ENCODE data around the gene MAN2B2.
A peak's percentile ranks its signal among the peaks of the same experiment; 100 is the strongest.
"Not testable (repeated sequence)": the region's sequence is repeated elsewhere in the genome, so short reads cannot be mapped to it uniquely, and the experiment has no call there.

The MAN2B2 gene

DNA sequence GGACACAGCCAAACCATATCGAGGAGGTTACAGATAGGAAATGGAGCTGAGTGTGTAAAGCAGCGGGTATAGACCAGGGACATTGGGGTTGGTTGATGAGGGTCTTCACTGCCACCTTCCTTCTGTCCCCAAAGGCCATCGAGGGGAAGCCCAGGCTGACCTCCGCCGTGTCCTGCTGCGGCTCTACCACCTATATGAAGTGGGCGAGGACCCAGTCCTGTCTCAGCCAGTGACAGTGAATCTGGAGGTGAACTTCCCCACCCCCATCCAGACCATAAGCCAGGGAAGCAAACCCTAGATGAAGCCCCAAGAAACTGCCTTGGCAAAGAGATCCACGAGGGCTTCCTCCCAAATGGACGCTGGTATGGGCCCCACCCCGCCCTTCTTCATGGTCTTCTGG, 42.3 kb downstream of the MAN2B2 start:
- DNase-seq (ENCODE audit: low spot score): no peak

DNA sequence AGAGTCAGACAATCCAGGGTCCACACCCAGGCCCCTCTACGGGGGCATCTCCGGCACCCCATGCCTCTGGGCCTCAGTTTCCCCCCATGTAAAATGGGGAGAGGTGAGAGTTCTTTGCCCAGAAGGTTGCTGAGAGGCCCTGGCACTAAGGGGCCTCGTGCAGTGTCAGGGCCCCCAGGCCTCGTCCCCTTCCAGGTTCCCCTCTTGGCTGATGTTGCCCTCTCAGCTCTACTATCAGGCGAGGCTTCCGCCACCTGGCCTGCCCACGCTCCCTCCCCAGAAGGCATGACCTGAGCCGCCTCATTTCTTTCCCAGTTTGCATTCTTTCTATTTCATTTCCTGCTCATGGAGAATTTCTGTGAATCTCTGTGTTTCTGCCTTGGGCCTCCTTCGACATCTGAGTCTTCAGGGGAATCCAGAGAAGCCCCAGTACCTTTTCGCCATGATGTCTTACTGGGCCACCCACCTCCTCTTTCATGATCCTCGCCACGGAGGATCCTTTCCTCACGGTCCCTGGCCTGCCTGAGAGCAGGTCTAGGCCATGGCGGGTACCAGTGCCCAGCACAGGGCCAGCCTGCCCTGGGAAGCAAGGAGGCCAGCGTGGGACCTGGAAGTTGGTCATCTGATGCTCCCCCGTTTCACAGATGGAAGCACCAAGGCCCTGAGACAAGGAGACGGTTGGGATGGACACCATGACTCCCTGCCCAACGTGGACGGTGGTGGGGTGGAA, 43.6 kb downstream of the MAN2B2 start:
- no peak for DNase-seq (ENCODE audit: low spot score)

DNA sequence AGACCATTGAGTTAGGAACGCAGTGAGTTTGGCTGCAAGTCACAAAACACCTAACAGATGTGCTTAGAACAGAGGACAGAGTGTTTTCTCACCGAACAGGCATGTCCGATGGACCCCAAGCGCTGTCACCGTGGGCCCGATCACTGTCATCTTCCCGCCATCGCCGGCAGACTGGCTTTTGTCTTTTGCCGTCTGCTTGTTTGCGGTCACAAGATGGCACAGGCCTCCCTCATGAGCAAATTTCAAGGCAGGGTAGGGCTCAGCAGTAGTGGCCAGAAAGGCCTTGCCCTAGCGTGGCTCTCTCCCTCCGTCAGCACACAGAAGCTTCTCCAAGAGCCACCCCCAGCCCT, 44.1 kb downstream of the MAN2B2 start:
- DNase-seq (ENCODE audit: low spot score): no peak

DNA sequence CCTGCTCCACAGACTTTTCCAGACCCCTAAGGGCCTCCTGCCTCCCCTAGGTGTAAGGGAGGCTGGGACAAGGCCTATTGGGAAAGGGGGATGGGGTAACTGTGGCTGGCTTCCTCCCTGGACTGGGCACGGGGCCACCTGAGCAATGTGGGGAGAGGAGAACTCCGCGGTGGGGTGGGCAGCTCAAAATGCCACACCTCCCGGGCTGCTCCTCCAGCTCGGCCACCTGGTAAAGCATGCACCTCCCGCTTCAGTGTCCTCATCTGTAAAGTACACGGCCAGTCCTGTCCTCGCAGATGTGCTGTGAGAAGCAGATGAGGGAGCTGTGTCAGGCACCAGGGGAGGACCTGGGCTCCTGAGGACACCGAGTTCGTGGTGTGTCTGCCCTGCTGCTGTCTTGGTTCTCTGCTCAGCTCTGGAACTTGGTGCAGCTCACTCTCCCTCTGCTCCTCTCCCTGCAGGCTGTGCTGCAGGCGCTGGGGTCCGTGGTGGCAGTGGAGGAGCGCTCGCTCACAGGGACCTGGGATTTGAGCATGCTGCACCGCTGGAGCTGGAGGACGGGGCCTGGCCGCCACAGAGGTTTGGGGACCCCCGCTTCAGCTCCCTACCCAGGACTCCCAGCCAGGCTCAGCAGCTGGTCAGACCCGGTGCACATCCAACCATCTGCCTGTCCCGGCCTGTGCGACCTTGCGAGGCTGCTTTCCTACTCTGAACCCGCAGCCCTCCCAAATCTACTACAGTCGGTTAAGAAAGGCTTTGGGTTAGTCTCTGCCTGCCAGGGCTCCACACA, 44.7 kb downstream of the MAN2B2 start:
- no peak for DNase-seq (ENCODE audit: low spot score)

DNA sequence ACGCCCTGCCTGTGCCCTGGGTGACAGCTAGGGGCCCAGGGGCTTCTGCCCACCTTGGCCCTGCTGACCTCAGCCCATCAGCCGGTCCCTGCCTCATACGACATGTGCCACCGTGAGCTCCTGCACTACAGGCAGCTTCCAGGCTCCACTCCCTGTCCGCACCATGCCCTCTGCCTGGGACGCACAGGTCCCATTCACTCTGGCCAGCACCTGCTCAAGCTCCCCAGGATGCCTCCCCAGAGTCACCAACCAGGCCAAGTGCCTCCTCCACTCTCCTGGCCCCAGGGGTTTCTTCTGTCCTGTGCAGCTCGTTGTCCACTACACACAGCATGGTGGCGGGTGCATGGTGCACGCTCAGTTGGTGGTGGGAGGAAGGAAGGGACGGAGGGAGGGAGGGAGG, 45.3 kb downstream of the MAN2B2 start:
- no peak for DNase-seq (ENCODE audit: low spot score)

DNA sequence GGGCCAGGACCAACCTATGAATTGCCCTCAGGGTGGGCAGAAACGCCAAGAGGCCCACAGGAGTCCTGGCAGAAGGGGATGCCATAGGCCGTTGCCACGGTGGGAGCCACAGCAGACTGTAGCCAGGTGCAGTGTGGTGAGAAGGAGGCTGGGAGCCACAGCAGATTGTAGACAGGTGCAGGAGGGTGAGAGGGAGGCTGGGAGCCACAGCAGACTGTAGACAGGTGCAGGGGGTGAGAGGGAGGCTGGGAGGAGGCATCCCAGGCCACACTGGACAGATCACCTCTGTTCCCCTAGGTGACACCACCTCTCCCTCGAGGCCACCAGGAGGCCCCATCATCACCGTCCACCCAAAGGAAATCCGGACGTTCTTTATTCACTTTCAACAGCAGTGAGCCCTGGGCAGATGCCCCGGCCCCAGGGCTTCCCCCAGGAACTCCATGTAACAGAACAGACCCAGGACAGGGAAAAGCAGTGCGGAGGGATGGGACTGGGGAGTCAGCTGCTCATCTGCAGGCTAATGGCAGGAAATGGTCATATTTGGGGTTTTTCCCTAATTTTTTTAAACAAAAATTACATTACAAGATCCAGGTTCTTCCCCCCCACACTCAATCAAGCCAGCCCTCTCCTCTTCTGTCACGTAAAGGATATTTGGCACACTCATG, 46.0 kb downstream of the MAN2B2 start:
- DNase-seq (ENCODE audit: low spot score): no peak

DNA sequence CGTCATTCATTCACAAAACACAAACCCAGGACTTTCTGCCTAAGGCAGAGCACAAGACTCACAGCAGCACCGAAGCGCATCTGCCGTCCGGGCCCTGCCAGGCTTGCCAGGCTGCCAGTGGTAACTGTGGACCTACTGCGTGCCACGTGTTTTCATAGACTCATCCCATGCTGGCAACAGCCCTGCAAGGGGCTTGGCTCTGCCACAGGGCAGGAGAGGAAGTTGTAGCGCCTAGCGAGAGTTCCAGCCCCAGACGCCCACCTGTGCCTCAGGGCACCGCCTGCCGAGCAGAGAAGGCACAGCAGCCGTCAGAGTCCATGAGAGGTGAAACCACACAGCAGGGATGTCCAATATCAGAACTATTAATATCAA, 46.6 kb downstream of the MAN2B2 start:
- DNase-seq (ENCODE audit: low spot score): no peak

DNA sequence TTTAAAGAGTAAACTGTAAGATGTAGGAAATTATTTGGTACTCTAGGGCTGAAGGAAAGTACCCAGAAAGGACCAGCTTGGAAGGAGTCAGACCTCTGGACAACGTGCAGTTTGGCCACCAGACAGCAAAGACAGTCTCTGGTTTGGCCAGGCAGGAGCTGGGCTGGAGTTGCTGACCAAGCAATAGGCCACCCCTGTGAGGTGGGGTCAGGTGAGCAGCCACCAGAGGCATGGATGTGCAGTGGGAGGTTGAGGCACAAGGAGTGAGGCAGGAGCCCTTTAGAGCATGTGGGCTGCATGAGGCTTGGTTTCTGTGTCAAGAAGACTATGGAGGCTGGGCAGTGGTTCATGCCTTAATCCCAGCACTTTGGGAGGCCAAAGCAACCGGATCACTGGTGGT, 47.8 kb downstream of the MAN2B2 start:
- DNase-seq (ENCODE audit: low spot score): no peak

DNA sequence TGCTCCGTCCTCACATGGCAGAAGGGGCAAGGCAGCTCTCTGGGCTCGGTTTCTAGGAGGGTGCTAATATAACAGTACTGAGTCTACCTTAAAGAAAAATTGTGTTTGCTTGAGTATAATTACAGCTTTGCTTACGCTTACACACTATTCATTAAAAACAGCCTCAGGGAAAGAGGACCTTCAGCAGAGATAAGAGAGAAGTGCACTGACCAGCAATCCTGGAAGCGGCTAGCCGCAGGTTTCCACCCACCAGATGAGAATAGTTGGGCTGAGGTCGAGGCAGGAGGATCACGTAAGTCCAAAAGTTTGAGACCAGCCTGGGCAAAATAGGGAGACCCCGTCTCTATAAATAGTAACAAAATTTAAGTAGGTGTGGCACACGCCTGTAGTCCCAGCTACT, 50.3 kb downstream of the MAN2B2 start:
- DNase-seq (ENCODE audit: low spot score): no peak

DNA sequence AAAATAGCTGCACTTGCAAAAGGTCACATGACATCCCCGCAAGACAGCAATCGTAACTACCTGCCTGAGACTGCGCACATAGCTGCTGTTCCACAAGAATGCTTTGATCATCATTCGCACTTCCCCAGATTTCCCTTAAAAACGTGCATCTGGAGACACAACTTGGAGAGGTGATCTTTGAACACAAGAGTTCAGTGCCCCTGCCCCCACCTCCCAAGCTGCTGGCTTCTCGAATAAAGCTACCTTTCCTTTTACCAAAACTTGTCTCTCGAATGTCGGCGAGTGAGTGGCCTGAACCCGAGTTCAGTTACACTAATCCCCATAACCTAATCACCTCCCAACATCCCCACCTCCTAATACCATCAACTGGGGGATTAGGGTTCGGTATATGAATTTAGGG, 51.1 kb downstream of the MAN2B2 start:
- no peak for DNase-seq (ENCODE audit: low spot score)

DNA sequence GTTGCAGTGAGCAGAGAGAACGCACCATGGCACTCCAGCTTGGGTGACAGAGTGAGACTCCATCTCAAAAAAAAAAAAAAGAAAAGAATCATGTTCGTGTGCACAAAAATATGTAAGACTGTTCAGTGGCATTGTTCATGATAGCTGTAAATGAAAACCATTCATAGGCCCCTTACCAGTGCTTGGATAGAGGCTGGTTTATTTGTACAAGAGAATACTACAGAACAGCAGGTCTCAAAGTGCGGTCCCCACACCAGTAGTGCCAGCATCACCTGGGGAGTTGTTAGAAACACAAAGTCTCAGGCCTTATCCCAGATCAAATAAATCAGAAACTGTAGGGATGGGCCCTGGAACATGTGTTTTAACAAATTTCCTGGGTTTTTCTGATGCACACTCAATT, 52.8 kb downstream of the MAN2B2 start:
- DNase-seq (ENCODE audit: low spot score): no peak

DNA sequence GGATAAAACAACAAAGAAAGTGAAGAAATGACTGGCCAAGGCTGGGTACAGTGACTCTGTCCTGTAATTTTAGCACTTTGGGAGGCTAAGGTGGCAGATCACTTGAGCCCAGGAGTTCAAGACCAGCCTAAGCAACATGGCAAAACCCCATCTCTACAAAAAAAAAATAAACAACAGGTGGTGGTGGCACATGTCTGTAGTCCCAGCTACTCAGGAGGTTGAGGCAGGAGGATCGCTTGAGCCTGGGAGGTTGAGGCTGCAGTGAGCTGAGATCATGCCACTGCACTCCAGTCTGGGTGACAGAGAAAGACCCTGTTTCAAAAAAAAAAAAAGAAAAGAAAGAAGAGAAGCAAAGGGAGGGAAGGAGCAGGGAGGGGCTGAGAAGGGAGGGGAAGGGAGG, 53.5 kb downstream of the MAN2B2 start:
- not testable (repeated sequence) for DNase-seq (ENCODE audit: low spot score)

DNA sequence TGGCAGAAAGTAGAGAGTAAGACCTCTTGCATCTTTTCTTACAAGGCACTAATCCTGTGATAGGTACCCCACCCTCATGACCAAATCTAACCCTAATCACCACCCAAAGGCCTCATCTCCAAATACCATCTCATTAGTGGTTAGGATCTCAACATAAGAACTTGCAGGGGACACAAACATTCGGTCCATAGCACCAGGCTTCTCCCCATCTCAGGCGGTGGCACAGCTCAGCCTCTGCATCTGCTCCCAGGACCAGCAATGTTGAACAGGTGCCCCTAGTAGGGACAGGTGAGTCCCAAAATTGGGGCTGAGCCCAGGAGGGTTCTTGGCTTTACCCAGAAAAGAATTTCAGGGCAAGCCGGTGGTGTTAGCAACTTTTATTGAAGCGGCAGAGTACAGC, 57.1 kb downstream of the MAN2B2 start:
- no peak for DNase-seq (ENCODE audit: low spot score)

DNA sequence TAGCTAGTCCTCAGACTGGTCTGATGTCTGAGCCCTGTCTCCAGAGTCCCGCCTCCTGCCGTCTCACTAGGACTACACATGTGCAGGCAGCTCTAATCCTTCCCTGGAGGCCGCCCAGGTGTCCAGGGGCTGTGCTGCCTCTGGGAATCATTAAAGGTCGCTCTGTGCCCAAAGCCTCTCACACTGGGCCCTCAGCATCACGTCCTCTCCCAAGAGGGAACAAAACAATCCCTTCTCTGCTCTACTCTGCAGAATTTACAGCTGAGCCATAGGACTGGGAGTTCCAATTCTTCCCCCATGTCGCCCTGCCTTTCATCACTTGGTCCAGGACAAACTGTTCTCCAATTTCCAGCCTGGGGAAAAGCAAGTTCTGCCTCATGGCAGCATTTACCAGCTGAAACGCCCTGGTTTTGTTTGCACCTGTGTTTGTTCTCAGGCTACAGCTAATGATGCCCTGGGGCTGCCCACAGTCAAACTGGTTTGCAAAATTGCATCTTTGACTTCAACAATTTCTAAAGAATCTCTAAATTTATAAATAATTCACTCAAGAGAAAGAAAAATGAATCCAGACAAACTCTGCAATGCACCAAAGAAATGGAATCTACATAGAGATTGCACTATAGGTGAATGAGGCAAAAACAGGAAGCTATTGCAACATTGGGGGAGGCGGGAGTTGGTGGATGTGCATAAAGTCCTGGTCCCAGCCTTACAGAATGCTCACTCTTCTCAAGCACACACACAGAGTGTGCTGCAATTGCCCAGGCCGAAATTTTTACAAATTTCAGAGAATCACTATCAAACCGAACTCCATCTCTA, 58.3 kb downstream of the MAN2B2 start:
- DNase-seq (ENCODE audit: low spot score): no peak

DNA sequence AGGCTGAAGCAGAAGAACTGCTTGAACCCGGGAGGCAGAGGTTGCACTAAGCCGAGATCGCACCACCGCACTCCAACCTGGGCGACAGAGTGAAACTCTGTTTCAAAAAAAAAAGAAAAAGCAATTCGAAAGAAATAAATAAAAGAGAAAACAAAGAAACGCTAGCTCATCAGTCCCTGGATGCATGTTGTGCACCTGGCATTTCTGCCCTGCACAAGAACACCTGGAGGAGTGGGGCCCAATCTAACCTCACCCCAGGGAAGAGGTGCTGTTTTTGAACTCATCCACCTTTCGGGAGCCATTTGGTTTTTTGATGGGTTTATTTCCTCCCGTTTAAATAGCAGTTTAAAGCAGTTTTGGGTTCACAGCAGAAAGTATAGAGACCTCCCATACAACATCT, 59.8 kb downstream of the MAN2B2 start:
- DNase-seq (ENCODE audit: low spot score): no peak

DNA sequence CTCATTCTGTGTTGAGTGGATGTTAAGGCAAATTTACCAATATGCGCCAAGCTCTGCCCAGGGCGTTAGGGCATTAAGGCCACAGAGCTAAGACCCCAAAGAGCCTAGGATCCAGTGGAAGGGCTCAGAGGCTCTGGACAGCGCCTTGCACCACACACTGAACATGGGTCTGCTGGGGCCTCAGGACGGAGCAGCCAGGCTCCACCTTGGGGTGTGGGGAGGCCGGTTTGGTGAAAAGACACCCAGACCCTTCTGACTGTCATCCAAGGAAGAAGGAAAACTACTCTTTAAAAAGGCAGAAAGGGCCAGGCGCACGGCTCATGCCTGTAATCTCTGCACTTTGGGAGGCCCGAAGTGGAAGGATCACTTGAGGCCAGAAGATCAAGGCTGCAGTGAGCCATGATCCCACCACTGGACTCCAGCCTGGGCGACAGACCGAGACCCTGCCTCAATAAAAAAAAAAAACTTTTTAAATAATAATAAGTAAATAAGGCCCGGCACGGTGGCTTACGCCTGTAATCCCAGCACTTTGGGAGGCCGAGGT, 64.2 kb downstream of the MAN2B2 start:
- no peak for DNase-seq (ENCODE audit: low spot score)

DNA sequence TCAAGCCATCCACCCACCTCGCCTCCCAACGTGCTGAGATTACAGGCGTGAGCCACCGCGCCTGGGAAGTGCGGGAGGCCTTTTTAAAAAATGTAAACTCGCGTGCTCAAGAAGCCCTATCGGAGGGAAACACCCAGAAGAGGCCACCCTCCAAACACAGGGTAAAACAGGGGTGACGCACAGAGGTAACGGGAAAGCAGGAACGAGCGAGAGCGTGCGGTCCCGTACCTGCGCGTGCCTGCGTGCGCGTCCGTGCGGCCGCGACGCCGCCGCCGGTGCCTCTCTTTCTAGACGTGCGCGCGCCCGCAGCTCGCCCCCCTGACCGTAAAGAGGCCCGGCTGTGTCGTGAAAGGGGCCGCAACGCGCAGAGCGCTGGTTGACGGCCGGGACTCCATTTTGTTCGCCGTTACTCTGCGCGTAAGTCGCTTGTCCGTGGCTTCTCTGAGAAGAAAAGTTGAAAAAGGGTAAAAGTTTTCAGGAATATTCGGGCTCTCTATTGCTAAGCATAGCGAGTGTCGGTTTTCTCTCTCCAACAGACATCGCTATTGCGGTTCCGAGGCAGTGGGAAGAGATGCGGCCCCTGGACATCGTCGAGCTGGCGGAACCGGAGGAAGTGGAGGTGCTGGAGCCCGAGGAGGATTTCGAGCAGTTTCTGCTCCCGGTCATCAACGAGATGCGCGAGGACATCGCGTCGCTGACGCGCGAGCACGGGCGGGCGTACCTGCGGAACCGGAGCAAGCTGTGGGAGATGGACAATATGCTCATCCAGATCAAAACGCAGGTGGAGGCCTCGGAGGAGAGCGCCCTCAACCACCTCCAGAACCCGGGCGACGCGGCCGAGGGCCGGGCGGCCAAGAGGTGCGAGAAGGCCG, 65.5 kb downstream of the MAN2B2 start, which contains the start of gene MRFAP1:
Gene MRFAP1, plus strand, starts transcription at position 394 of the 872 bp plus-strand sequence. Its CDS starts 178 bp downstream, at position 572.
- DNase-seq (ENCODE audit: low spot score): peak; percentile 94

DNA sequence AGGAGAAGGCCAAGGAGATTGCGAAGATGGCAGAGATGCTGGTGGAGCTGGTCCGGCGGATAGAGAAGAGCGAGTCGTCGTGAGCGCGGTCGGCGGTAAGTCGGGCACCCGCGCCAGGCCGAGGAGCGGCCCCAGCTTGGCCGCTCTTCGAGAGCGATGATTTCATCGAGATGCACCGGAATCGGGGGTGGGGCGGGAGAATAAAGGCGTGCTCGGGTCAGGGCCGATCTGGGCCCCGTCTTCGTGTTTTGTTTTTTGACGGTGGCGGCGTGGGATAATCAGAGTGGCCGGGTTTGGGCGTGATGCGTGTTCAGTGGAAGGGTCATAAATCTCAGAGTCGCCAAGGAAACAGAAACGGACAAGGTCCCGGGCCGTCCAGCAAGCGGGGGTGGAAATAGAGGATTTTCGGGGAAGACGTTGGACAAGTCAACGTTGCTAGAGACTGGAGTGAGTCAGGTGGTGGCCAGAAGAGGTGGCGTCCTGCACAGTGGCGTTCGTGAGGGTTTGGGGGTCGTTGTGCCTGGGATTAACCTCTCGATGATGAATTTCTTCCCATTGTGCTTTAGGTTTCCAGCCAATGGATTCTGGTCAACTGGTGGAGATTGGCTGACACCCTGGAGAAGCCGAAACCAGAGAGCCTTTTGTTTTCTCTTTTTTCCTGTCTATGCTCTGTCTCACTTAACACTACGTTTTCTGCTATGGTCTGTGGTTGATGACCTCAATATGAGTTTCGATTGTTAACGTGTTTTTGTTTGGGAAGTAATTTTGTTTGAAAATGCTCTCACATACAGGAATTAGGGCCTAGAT, 66.4 kb downstream of the MAN2B2 start:
- no peak for DNase-seq (ENCODE audit: low spot score)

DNA sequence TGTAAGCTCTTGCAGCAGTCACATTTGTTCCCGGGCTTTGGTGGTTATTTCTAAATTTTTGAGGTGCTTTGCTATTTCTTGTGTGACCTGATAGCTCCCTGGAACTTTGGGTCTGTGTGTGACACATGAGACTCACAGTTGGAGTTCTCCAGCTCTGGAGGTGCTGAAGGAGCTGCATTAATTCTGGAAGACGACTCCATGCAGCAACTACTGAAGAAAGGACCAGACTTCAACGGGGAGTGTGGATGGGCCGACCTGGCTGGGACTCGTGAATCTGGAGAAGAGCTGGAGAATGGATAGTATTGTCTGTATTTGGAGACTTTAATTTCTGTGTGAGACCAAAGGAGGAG, 67.0 kb downstream of the MAN2B2 start:
- no peak for DNase-seq (ENCODE audit: low spot score)

DNA sequence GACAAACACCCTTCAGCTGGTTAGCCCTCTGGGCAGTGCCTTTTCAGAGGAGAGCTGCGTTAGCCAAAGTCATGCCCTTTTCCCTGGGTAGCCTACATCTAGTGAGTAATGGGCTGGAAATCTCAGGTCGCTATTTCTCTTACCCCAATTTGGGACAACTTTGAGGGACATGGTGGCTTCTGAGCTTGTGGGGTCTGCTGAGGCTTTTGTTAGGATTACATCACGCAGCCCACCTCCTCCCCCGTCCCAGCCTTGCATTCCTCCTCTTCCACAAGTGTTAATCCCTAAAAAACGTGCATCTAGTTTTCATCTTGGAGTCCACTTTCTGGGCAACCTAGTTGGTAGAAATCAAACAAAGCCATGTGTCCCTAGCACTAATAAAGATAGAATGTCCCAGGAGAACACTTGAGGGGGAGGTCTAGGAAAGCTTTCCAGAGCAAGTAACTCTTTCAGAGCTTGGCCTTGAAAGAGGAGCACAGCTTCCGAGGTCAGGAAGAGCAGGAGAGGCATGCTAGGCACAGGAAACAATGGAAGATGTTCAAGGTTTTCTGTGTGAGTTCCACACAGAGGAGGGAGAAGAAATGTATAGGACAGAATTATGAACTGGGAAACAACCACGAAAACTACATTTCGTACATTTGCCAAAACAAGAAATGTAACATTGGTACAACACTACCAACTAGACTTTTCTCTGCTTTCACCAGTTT, 68.3 kb downstream of the MAN2B2 start:
- no peak for DNase-seq (ENCODE audit: low spot score)
